Measurements from ENCODE around the gene CC2D1A.

GRCh38 chr19:13866463-13867046, 39.4 kb upstream of the CC2D1A start:
- TF ChIP-seq CTCF (IDR thresholded peaks at IDR 0.05) (no peak), ELF1 (IDR thresholded peaks at IDR 0.05) (no peak), EZH2phosphoT487 (IDR thresholded peaks at IDR 0.05; ENCODE audit: borderline replicate concordance, low read depth) (no peak), RAD21 (IDR thresholded peaks at IDR 0.05; ENCODE audit: low read length) (no peak)
